LNCaP clone FGC (cell line): ENCODE results near the gene COL4A3.
A peak's percentile ranks its signal among the peaks of the same experiment; 100 is the strongest.

Experiments
- DNase-seq: peaks from one replicate; pipeline ENCODE4 v3.0.0-alpha.2; 2011; ENCODE audit warnings: low read depth
- H3K4me3 ChIP-seq: 2 replicates; pipeline ENCODE4 v1.5.1; 2011; ENCODE audit warnings: mild to moderate bottlenecking, low read depth, low read length, control low read depth
- CTCF ChIP-seq: IDR thresholded peaks from 2 replicates; pipeline ENCODE4 v1.5.1; 2012; ENCODE audit warnings: mild to moderate bottlenecking; ENCODE audit not compliant: control insufficient read depth, insufficient read depth; ENCODE audit errors: extremely low read depth

The COL4A3 gene

GRCh38 chr2:227312579-227312978, 148.2 kb downstream of the COL4A3 start:
- no peak for DNase-seq

DNA sequence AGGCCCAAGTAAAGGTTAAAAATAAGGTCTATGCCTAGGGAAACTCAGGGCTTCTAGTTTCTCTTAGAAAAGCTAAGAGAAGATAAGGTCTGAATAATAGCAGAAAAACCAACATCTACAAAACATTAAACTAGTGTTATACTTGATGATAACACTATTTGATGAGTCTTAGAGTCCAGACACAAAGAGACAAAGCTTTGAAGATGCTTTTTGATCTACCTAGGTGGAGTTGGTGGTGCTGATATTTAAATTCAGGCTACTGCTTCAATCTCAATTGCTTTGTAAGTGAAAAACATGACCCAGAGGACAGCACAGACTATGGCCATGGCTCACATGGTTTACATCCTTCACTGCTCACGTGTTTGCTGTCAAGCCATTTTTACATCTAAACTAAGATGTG, 148.9 kb downstream of the COL4A3 start:
- TF ChIP-seq CTCF, result no peak
- no peak overlapping the region for H3K4me3 ChIP-seq
- DNase-seq, result no peak

More at GRCh38 chr2:227312579-227312978, 148.2 kb downstream of the COL4A3 start:
- no peak overlapping the region for H3K4me3 ChIP-seq
- TF ChIP-seq CTCF, result no peak

GRCh38 chr2:227317834-227318233, 153.4 kb downstream of the COL4A3 start:
- DNase-seq, result no peak
- no peak for TF ChIP-seq CTCF

DNA sequence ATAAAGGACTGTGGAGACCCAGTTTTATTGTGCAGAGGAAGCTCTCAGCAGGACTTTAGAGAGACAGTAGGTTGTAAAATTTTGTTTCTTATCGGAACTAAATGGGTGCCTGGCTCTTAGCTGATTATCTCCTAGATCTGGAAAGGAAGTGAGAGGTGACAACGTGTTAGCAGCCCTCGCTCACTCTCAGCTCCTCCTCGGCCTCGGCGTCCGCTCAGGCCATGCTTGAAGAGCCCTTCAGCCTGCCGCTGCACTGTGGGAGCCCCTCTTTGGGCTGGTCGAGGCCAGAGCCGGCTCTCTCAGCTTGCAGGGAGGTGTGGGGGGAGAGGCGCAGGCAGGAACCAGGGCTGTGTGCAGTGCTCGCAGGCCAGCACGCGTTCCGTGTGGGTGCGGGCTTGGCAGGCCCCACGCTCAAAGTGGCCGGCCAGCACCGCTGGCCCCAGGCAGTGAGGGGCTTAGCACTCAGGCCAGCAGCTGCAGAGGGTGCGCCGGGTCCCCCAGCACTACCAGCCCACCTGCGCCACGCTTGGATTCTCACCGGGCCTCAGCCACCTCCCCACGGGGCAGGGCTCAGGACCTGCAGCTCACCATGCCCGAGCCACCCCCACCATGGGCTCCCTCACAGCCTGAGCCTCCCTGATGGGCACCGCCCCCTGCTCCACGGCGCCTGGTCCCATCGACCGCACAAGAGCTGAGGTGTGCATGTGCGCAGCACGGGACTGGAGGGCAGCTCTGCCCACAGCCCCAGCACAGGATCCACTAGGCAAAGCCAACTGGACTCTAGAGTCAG, 156.1 kb downstream of the COL4A3 start:
- H3K4me3 ChIP-seq, result no peak overlapping the region
- DNase-seq, result no peak
- TF ChIP-seq CTCF, result no peak

More at GRCh38 chr2:227317834-227318233, 153.4 kb downstream of the COL4A3 start:
- H3K4me3 ChIP-seq, result no peak overlapping the region

- no peak for DNase-seq
- TF ChIP-seq CTCF, result no peak
- H3K4me3 ChIP-seq, result no peak overlapping the region
Measured at GRCh38 chr2:227322530-227323205, 158.2 kb downstream of the COL4A3 start.

GRCh38 chr2:227323818-227324217, 159.4 kb downstream of the COL4A3 start:
- H3K4me3 ChIP-seq, result no peak overlapping the region
- no peak for DNase-seq
- TF ChIP-seq CTCF, result no peak

GRCh38 chr2:227324642-227324994, 160.2 kb downstream of the COL4A3 start:
- no peak for TF ChIP-seq CTCF
- peak overlapping the region; percentile 94 for H3K4me3 ChIP-seq
- no peak for DNase-seq
